ENCODE data around the gene PRPF8.

The PRPF8 gene

GRCh38 chr17:1645207-1646171 is 39.2 kb downstream of the PRPF8 start, which contains the start of gene SCARF1:
TSS of gene SCARF1 (minus strand) at chr17:1645732. CDS start at chr17:1645697, 35 bp downstream.
- DNase-seq (no peak), ATAC-seq (no peak)
- H3K9me3 Mint-ChIP-seq: no peaks in the 10 kb centered on the region
- peak within 1 kb of the TSS in 1 of 2 donors; percentile 96 for H3K27ac Mint-ChIP-seq
- peak within 1 kb of the TSS; percentile 93 to 95 for H3K4me3 Mint-ChIP-seq
- H3K27me3 Mint-ChIP-seq: no peaks in the 10 kb centered on the region
- H3K4me1 Mint-ChIP-seq: peaks cover 60% of the 10 kb centered on the region

GRCh38 chr17:1644493-1645206 is 40.0 kb downstream of the PRPF8 start:
- H3K27ac Mint-ChIP-seq: peak overlapping the region; percentile 89 to 96
- no peaks in the 10 kb centered on the region for H3K27me3 Mint-ChIP-seq
- H3K4me3 Mint-ChIP-seq: peak overlapping the region; percentile 93 to 95
- H3K4me1 Mint-ChIP-seq: peaks cover 52% of the 10 kb centered on the region
- no peaks in the 10 kb centered on the region for H3K9me3 Mint-ChIP-seq
- peak; percentile 34 for ATAC-seq
- peak; percentile 33 to 68 for DNase-seq

- DNase-seq: no peak
- peak overlapping the region; percentile 93 to 95 for H3K4me3 Mint-ChIP-seq
- H3K27me3 Mint-ChIP-seq: no peaks in the 10 kb centered on the region
- peak; percentile 10 for ATAC-seq
- no peaks in the 10 kb centered on the region for H3K9me3 Mint-ChIP-seq
- H3K27ac Mint-ChIP-seq: peak overlapping the region; percentile 89 to 96
- peaks cover 51% of the 10 kb centered on the region for H3K4me1 Mint-ChIP-seq
These were observed 40.6 kb downstream of the PRPF8 start for GRCh38 chr17:1643999-1644492.

GRCh38 chr17:1643293-1643998 is 41.2 kb downstream of the PRPF8 start:
- DNase-seq (peak; percentile 52 to 63), ATAC-seq (peak; percentile 27)
- no peaks in the 10 kb centered on the region for H3K9me3 Mint-ChIP-seq
- H3K27me3 Mint-ChIP-seq: no peaks in the 10 kb centered on the region
- peak overlapping the region; percentile 93 to 95 for H3K4me3 Mint-ChIP-seq
- H3K27ac Mint-ChIP-seq: no peak overlapping the region
- peaks cover 49% of the 10 kb centered on the region for H3K4me1 Mint-ChIP-seq

GRCh38 chr17:1641065-1641403 is 43.6 kb downstream of the PRPF8 start:
- DNase-seq: no peak
- no peak for ATAC-seq
- H3K4me3 Mint-ChIP-seq: no peak overlapping the region
- no peaks in the 10 kb centered on the region for H3K27me3 Mint-ChIP-seq
- peak overlapping the region in 1 of 2 donors; percentile 78 for H3K27ac Mint-ChIP-seq
- H3K9me3 Mint-ChIP-seq: no peaks in the 10 kb centered on the region
- H3K4me1 Mint-ChIP-seq: peaks cover 28% of the 10 kb centered on the region

- H3K27me3 Mint-ChIP-seq: no peaks in the 10 kb centered on the region
- peak overlapping the region in 1 of 2 donors; percentile 78 for H3K27ac Mint-ChIP-seq
- H3K9me3 Mint-ChIP-seq: no peaks in the 10 kb centered on the region
- no peak for ATAC-seq
- DNase-seq: no peak
- no peak overlapping the region for H3K4me3 Mint-ChIP-seq
- H3K4me1 Mint-ChIP-seq: peaks cover 22% of the 10 kb centered on the region
These were observed 44.2 kb downstream of the PRPF8 start for GRCh38 chr17:1640329-1641064.

- DNase-seq: no peak
- ATAC-seq: no peak
- Mint-ChIP-seq H3K4me3 (no peak overlapping the region), H3K4me1 (peaks cover 14% of the 10 kb centered on the region), H3K27me3 (no peaks in the 10 kb centered on the region), H3K9me3 (no peaks in the 10 kb centered on the region), H3K27ac (no peak overlapping the region)
These were observed 45.0 kb downstream of the PRPF8 start for GRCh38 chr17:1639549-1640180.

GRCh38 chr17:1638624-1639300 is 45.9 kb downstream of the PRPF8 start:
- DNase-seq: no peak
- Mint-ChIP-seq H3K4me1 (peaks cover 5% of the 10 kb centered on the region), H3K9me3 (no peaks in the 10 kb centered on the region), H3K4me3 (no peak overlapping the region), H3K27ac (no peak overlapping the region), H3K27me3 (no peaks in the 10 kb centered on the region)
- ATAC-seq: peak; percentile 27

GRCh38 chr17:1638171-1638590 is 46.5 kb downstream of the PRPF8 start:
- no peaks in the 10 kb centered on the region for H3K27me3 Mint-ChIP-seq
- ATAC-seq (no peak), DNase-seq (no peak)
- no peak overlapping the region for H3K27ac Mint-ChIP-seq
- no peak overlapping the region for H3K4me3 Mint-ChIP-seq
- peaks cover 5% of the 10 kb centered on the region for H3K4me1 Mint-ChIP-seq
- no peaks in the 10 kb centered on the region for H3K9me3 Mint-ChIP-seq

GRCh38 chr17:1636732-1637285 is 47.9 kb downstream of the PRPF8 start:
- Mint-ChIP-seq H3K27me3 (peaks cover 2% of the 10 kb centered on the region), H3K27ac (no peak overlapping the region), H3K4me1 (peaks cover 5% of the 10 kb centered on the region), H3K9me3 (no peaks in the 10 kb centered on the region), H3K4me3 (no peak overlapping the region)
- ATAC-seq (no peak), DNase-seq (no peak)

- H3K27ac Mint-ChIP-seq: no peak overlapping the region
- H3K27me3 Mint-ChIP-seq: peaks cover 11% of the 10 kb centered on the region
- DNase-seq (no peak), ATAC-seq (no peak)
- peaks cover 3% of the 10 kb centered on the region for H3K4me1 Mint-ChIP-seq
- no peak overlapping the region for H3K4me3 Mint-ChIP-seq
- no peaks in the 10 kb centered on the region for H3K9me3 Mint-ChIP-seq
These were observed 48.8 kb downstream of the PRPF8 start for GRCh38 chr17:1635675-1636465.

- Mint-ChIP-seq H3K4me3 (no peak overlapping the region), H3K4me1 (peaks cover 10% of the 10 kb centered on the region), H3K27me3 (peaks cover 13% of the 10 kb centered on the region), H3K9me3 (no peaks in the 10 kb centered on the region), H3K27ac (no peak overlapping the region)
- ATAC-seq (no peak), DNase-seq (no peak)
These were observed 49.6 kb downstream of the PRPF8 start for GRCh38 chr17:1634841-1635650.
